IPS DF 4.7 (cell line): ENCODE results near the gene DNAI7.

ENCODE experiments used
- DNase-seq: peaks from one replicate; pipeline ENCODE4 v3.0.0-alpha.2; 2013; ENCODE audit warnings: low spot score; ENCODE audit errors: extremely low read depth

Gene DNAI7, protein sequence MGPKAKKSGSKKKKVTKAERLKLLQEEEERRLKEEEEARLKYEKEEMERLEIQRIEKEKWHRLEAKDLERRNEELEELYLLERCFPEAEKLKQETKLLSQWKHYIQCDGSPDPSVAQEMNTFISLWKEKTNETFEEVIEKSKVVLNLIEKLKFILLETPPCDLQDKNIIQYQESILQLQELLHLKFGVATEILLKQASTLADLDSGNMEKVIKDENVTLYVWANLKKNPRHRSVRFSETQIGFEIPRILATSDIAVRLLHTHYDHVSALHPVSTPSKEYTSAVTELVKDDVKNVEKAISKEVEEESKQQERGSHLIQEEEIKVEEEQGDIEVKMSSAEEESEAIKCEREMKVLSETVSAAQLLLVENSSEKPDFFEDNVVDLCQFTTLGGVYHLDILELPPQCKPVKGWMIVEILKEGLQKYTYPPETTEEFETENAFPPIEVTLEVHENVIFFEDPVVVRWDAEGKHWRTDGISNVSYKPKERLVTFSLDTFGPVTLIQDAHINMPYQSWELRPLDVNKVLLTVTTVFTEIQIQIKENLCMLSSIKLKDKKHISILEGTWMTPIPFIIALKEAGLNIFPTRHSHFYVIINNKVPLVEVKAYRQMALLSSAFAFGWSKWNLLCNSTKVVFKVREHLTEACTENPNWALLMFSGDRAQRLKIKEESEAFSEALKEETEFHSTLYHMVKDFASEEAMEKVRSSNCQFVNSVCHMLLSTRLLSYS

DNA sequence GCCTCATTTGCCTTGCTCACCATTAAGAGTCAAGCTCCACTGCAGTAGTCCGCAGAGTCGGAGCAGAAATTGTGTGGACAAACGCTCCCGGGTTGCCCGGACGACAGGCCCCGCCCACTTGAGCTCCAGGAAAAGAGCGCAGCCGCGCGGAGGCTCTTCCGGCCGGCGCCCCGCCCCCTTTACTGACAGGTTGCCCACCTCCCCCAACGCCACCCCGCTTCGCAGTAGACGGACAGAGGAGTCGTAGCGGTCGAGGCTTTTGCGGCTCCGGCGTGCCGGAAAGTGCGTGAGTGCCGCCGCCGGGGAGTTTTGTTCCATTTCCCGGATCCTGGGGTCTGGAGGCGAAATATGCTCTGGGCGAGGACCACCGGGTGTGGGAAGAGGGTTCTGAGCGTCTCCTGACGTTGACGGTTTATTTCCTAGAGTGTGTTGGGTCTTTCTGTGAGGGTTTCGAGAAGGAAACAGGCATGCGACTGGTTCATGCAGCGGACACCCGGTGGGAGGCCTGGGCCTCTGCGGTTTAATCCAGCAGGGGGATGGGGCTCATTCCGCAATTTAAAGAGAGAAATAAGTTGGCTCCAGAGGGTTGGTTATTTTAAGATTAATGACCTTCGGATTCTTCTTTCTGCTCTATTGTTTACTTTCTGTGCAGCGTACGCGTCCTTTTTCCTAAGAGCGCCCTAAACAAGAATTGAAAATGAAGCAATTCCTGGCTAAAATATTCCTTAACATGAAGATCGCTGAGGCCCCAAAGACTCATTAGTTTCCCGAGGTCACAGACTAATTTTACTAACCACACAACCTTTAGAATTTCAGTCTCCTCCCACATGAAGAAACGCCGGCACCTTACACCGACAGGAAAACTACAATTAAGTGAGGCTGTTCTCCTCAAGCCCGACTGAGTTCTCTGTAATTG lies at the start of gene DNAI7, which contains the start of gene ETFRF1:
Gene DNAI7, minus strand, starts transcription at position 105 of the 916 bp plus-strand sequence. Its CDS starts 82 bp downstream, at position 23.
Gene ETFRF1, plus strand, starts transcription at position 182 of the 916 bp plus-strand sequence. CDS start 8,720 bp downstream, outside the sequence.
- peak; percentile 80 for DNase-seq

DNA sequence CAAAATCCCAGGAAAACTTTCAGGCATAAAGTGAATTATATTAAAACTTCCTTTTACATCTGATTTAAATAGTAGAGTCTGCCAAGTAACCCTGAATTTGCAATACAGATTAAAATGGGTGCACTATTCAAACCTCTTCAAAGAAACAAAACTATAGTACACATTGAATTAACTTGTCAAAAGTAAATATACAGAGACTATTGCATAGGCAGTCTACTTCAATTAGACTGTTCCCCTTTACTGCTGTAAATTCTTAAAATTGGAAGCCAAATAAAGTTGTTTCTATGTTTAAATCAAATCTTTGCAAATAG lies 48.7 kb upstream of the DNAI7 start:
- DNase-seq: no peak

DNA sequence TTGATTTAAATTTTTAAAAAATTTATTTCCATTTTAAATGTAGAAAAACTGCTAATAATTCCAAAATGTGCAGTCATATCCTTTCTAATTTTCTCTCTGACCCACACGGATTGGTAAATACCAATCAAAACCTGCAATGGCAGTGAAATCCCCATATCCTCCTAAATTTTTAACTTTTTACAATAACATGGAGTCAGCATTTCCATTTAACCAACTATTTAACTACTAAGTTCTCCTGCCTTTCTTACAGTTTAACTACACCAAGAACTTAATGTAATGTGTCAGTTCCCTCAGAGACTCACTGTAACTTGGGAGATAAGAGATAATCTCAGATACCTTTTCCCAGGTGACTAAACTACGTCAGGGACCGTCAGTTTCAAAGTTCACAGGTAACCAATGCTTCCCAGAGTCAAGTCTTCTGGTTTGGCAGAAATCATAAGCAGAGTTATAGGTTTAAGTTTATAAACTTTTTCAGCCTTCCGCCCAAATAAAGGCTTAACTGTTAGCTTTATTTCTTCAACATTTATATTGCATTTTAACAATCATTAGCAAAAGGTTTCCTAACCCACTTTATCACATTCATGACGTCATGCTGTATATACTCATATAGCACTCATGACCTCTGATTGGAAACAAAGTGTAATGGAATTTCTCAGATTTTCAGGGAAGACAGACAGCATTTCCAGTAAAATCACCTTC lies 48.2 kb upstream of the DNAI7 start:
- no peak for DNase-seq

DNA sequence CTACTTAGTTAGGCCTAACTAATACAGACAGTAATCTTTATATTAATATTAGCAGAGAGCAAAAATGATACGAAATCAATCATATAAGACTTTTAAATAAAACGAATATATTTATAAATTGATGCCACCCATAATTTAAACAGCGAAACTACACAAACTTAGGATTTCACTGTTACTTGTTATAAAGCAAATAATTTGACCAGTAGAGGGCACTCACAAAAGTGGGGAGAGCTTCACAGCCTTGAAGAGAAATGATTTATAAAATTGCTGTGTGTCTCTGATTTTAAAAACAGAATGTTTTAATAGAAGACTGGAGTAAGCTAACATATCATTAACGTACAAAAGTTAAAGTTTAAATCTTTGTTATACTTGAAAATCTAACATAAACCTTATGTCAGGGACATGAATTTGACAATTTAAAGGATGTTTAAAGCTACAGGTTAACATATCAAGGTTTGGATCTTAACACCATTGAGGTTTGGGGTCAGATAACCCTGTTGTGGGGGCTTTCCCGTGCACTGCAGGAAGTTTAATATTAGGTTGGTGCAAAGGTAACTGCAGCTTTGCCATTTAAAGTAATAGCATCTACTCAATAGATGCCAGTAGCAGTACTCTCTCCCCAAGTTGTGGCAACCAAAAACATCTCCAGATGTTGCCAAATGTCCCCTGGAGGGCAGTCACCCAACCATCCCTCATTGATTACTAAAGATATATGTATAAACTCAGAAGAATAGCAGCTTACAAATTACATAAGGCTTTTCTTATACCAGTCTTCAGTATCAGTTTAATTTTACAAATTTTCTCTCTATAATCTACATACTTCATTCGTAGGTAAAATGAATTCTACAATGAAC lies 46.4 kb upstream of the DNAI7 start:
- no peak for DNase-seq

DNA sequence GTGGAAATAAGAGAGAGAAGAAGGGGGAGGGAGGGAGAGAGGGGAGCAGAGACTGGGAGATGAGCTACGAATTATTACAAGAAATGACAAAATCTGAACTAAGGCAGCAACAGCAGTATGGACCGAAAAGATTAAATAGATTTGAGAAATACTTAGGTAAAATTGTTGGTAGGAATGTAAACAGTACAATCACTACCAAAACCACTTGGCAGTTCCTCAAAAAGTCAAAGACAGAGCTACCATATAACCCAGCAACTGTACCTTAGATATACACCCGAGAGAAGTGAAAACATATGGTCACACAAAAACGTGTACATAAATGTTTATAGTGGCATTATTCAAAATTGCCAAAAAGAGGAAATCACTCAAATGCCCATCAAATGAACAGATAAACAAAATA lies 41.7 kb upstream of the DNAI7 start:
- DNase-seq: no peak

DNA sequence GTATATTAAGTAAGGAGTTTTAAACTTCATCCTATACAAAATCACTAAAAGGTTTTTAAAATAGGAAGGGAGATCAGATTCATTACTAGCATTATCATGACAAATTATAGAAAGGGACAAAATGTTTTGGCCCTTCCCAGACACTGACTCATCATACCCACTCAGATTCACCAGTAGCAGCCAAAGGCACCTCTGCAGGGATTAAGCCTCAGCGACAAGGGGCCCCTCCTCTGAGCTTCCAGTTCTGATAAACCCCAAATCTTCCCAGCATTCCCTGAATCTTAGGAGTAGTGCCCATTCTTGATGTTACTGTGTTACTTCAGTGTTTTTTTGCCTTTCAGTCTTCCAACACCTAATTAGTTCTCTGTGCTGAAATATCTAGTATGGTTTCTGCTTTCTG lies 41.2 kb upstream of the DNAI7 start:
- DNase-seq: no peak

DNA sequence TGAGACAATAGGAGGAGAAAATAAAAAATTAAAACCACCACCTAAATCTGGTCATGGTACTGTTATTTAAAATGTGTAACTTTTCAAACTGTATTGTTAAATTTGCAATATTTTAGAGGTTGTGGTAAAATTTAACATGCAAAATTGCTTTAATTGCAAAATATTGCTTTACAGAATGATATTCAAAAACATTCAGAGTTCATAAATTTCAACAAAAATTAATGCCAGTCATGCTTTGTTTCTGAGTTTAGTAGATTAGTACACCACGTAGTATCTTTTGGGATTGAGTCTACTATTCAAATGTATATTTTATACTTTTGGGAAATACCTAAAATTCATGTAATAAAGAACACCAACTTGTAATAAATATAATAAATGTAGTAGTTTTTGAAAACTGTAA lies 18.4 kb upstream of the DNAI7 start:
- no peak for DNase-seq

DNA sequence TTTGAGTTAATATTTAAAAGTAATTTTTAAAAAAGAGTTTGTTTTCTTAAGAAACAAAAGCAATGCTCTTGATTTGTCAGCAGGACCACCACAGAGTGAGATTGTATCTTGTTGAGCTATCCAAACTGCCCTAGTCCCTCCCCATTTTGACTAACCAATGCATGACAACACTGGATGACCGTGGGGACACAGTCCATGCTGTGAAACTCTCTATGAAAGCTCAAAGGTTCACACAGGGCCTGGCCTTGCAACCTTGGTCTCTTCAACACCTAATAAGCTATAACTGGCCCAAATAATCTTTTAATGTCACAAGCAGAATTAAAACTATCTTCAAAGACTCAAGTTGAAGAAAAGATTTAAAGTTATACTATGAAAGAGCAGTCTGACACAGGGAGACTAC lies 13.6 kb upstream of the DNAI7 start:
- no peak for DNase-seq

DNA sequence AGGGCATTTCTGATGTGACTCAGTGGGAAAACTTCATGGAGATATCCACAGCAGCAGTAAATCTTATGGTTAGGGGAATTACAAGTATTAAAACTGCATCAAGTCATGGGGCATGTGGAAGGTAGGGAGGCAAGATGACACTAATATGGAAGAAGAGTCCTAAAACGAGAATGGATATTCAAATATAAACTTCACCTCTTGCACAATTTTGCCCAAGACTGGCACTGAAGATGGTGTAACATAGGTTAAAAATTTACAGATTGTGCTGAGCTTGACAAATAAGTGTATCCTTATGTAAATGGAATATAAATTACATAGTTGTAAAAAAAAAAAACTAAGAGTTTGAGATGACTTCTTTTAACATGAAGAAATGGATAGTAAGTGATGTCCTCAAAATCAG lies 12.9 kb upstream of the DNAI7 start:
- DNase-seq: no peak

DNA sequence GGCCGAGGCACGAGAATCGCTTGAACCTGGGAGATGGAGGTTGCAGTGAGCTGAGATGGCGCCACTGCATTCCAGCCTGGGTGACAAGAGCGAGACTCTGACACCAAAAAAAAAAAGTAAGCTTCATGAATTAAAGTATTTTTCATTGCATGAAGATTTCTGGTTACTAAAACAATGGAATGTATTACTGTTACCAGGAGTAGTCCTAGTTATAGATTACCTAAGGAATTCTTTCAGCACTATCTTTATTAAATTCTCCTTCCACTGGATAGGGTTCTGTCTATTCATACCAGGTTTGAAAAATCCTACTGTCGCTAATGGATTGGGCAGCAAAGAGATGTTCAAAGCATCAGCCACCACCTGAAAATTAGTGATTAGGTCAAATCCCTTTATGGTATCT lies 12.5 kb upstream of the DNAI7 start:
- DNase-seq: no peak

DNA sequence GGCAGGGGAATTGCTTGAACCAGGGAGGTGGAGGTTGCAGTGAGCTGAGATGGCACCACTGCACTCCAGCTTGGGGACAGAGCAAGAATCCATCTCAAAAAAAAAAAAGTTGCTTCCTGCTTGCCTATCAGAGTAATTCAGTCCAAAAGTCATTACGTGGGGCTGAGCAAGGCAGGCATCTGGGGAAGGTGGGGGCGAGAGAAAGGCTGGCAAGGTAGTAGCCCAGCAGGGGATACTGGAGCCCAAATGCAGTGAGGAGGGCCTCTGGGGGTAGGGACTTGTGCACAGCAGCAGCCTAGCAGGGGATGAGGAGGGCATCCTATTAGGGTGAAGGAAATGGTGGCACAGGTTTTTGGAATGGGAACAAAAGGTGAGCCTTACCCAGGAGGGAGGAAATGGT lies 7.2 kb upstream of the DNAI7 start:
- no peak for DNase-seq

DNA sequence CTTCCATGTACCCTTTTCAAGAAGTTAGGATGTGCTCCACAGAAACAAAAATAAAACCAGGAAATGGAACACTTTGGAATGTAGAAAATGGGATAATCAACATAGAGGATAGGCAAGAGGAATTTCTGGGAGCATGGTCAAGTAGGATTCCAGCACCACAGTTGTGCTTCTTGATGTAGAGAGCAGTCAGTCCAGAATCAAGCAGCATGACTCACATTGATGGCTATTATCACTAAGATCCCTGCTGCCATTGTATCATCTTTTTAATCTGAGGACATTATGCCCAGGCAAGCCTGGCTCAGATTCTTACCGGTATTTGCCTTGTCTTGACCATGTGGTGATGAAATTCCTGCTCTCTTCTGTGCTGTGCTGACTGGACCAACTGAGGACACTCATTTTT lies 5.7 kb upstream of the DNAI7 start:
- no peak for DNase-seq

DNA sequence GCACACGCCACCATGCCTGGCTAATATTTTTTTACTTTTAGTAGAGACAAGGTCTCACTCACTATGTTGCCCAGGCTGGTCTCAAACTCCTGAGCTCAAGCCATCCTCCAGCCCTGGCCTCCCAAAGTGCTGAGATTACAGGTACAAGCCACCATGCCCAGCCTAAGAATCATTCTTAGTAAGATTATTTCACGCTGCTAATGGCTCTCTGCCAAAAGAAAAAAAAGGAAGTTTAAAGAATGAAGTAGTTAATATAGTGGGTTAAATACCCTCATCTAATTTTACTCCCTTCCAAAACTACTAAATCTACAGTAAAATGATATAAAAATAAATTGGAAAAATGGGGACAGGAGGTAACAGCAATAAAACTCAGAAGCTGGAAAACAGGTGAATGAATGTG lies 2.6 kb upstream of the DNAI7 start:
- DNase-seq: no peak

DNA sequence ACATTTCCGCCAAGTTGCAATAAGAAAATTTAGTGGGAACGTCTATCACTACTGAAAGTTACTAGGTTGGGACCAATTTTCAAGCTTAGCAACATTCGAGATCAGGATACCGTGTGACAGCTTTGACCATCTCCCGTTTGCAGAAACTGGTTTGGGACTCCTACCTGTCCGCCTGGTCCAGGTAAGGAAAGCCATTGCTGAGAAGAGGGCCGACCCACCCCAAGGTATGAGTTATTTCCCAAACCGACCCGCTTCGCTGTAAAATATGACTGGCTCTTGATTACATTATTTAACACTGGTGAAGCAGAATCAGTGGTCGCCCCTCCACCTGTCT lies 271 bp downstream of the DNAI7 start:
- DNase-seq: no peak

DNA sequence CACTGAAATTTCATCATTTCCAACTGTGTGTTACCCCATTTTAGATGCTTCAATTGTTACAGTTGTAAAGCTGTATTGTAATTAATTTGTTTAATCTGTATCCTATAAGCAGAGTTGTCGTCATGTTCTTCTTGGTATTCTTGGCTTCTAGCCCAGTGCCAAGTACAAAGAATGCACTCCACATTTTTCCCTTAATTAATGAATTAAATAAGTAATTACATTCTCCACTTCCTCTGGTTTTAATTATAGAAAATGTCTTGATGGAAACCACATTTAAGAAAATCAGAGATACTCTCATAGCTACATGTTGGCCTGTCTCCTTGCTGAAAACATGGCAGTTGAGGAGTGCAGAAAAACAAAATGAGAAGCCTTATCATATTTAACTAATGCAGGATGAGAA lies 746 bp downstream of the DNAI7 start:
- no peak for DNase-seq

DNA sequence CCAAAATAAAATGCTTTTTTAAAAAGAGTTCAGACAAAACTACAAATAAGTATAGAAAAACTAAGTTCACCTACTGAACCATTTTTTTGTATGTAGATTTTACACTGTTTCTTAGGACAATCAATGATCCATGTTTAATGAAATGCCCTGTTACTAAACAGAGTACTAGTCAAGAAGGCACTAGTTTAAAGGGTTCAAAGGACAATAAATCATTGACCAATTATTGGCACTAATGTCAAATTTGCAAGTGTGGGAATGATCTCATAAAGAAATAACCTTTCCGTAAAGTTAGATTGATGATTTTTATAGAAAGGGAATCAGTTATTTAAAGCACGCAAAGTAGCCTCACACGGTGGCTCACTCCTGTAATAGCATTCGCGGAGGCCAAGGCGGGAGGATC lies 4.2 kb downstream of the DNAI7 start:
- DNase-seq: no peak

DNA sequence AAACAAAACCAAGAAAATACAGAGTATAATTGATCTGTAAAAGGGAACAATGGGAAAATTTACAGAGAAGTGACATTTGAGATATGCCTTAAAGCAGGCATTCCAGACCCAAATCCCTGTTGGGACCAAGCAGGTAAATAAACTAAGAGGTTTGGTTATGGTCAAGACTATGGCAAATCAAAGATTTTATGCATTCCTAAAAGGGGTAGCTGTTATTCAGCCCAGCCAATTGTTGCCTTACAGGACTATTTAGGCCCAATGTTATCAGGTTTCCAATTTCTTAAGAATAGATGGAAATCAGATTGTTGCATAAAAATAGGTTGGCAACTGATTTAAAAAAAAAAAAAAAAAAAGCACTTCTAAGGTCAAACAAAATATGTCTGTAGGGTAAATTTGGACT lies 5.3 kb downstream of the DNAI7 start:
- DNase-seq: no peak

DNA sequence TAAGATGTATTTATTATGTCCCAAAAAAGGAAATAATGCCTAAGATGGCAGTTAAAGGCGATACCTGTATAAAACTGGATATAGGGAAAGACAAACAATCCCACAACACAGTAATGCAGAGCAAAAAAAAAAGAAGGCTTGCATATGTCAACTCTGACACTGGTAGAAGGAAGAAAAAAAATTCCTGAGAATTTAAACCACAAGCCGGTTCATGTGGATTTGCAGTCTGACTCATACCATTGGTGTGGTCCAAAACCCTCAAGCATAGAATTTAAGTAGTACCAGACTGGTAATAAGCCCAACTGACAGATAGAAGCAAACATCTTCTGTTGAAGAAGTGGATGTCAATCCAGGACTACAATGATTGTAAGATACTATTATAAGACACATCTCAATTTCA lies 7.2 kb downstream of the DNAI7 start:
- no peak for DNase-seq

DNA sequence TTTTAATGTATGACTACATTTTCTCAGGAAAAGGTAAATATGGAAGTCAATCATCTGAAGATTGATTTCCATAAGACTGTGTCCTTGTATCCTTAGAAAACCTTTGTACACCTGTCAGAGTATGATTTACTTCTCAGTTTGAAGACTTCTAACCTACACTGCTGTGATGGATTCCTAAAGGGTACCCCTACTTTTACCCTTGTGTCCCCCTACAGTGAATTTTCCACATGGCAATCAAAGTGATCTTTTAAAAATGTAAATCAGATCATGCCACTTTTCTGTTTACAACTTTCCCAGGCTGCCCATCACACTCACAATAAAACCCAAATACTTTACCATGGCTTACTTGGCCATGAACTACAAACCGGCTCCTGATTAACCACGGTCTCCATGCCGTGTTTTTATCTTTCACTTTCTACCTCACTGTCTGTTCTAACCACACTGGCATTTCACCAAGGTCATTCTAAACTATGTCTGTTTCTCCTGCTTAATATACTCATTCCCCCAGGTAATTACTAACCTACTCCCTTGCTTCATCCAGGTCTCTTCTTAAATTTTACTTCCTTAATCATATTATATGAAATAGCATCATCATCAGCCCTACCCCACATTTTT lies 8.1 kb downstream of the DNAI7 start:
- no peak for DNase-seq
